Ovary (tissue), 9 donors: ENCODE measurements around the gene ANKRD7. TPM values are rescaled to one million over a fixed set of nuclear protein-coding genes. Genes with fewer than 3 reads are reported as not detected.

Experiments
- DNase-seq, 5 donors: peaks; one replicate each; pipeline ENCODE4 v3.0.0-alpha.2; 2019 to 2020
- H3K27ac ChIP-seq, 2 donors: fragments of 200-600 bp; one replicate each; pipeline versions ENCODE4 v1.5.1 to v1.8.0; 2019 to 2022
- H3K27me3 ChIP-seq: fragments of 200-600 bp; one replicate; pipeline ENCODE4 v1.8.0; 2022
- H3K36me3 ChIP-seq: fragments of 200-600 bp; sonication (generic); one replicate; pipeline ENCODE4 v1.5.1; 2019
- H3K4me1 ChIP-seq: one replicate; pipeline ENCODE4 v1.8.1; 2013; ENCODE audit warnings: mild to moderate bottlenecking, moderate library complexity; ENCODE audit not compliant: insufficient read depth
- H3K4me3 ChIP-seq: fragments of 200-600 bp; sonication (generic); one replicate; pipeline ENCODE4 v1.5.1; 2017
- H3K9me3 ChIP-seq, 2 donors: fragments of 200-600 bp in 1 of 2; sonication (generic) in 1 of 2; one replicate each; pipeline versions ENCODE4 v1.5.1 to v1.8.1; 2013 to 2019; ENCODE audit warnings: mild to moderate bottlenecking in 1 of 2, moderate library complexity in 1 of 2
- CTCF ChIP-seq, 3 donors: fragments of 450-650 bp in 2 of 3; fragments of 200-600 bp in 1 of 3; IDR thresholded peaks; one replicate each; pipeline versions ENCODE4 v1.5.1 to v1.8.0; 2016 to 2022; ENCODE audit warnings: antibody characterized with exemption in 3 of 3, mild to moderate bottlenecking in 1 of 3
- EP300 ChIP-seq: sonication (generic); formaldehyde crosslinking; IDR thresholded peaks from one replicate; pipeline ENCODE4 v1.6.1; 2017; ENCODE audit warnings: antibody characterized with exemption
- POLR2A ChIP-seq: fragments of 450-650 bp; IDR thresholded peaks from one replicate; pipeline ENCODE4 v1.6.1; 2017; ENCODE audit warnings: antibody characterized with exemption, mild to moderate bottlenecking, moderate library complexity
- WGBS, 3 donors: extraction: QIAGEN DNeasy Blood & Tissue Kit in 1 of 3; methylation state at CpG; one replicate each; pipeline versions ENCODE4 v1.1.5 to v1.1.7; 2013 to 2017; 5-methylcytosine and 5-hydroxymethylcytosine counted together
- intact Hi-C, 4 donors: fragments of 100-400 bp; cut with DNase I; formaldehyde crosslinking; loops; one replicate each; pipeline versions ENCODE4 v1.11.0 to v1.15.1; 2022 to 2023
- polyA plus RNA-seq, 2 donors: library from polyadenylated mRNA; stranded (reverse); fragments of 200-250 nt in 1 of 2; fragments of 350-450 nt in 1 of 2; fragmentation: Illumina TruSeq in 1 of 2; extraction: RNeasy Lipid Tissue Mini Kit (QIAGEN cat#74804) in 1 of 2; gene quantifications; one replicate each; pipeline ENCODE4 v1.2.3, GENCODE V29; 2013 to 2014
- total RNA-seq, 7 donors: library from RNA; depleted of rRNA in 2 of 7; stranded (reverse); fragments of >200 nt in 2 of 7; fragmentation: NEBNext Ultra II Directional in 3 of 7; extraction: Animal tissue kit (Norgen Biotek cat#: 25700) in 3 of 7; gene quantifications; one replicate each; pipeline versions ENCODE4 v1.1.0 to v1.2.4, GENCODE V29; 2016 to 2023
- donor health status: DM: no; HTN: no; CAD: no; lungs with moderate emphysema.
- donor health status: DM: no; HTN: no; CAD: no.
- donor health status: Bipolar disorder and iron deficiency.
- donor health status: DM: yes; HTN: yes; CAD: no.
- donor health status: DM: no; HTN: no; CAD: no.
- donor health status: DM: yes; HTN: yes; CAD: no.

Gene ANKRD7
- total and polyA plus RNA-seq, 9 donors: 0.23 to 2.3 (median 1.1) TPM; not detected in 2

GRCh38 chr7:118186501-118186900 is 38.0 kb upstream of the ANKRD7 start:
- H3K4me1 ChIP-seq: peaks cover 2% of the 10 kb centered on the region
- H3K9me3 ChIP-seq: no peaks in the 10 kb centered on the region
- H3K27me3 ChIP-seq: no peaks in the 10 kb centered on the region
- H3K27ac ChIP-seq: no peak overlapping the region
- no peak overlapping the region for H3K4me3 ChIP-seq
- no peaks in the 10 kb centered on the region for H3K36me3 ChIP-seq
- TF ChIP-seq EP300 (no peak), CTCF (IDR thresholded peaks at IDR 0.05) (no peak)
- intact Hi-C loops: no loop called here
- no peak for DNase-seq

GRCh38 chr7:118194571-118194970 is 29.9 kb upstream of the ANKRD7 start:
- no peak for TF ChIP-seq EP300
- no peak for TF ChIP-seq CTCF (IDR thresholded peaks at IDR 0.05)
- TF ChIP-seq POLR2A: no peak
- H3K4me3 ChIP-seq: no peak overlapping the region
- H3K36me3 ChIP-seq: no peaks in the 10 kb centered on the region
- intact Hi-C loops: no loop called here
- no peaks in the 10 kb centered on the region for H3K4me1 ChIP-seq
- WGBS, 3 donors: 68 to 76% (median 69%) methylated on average over 2 of the region's 2 CpGs
- H3K27ac ChIP-seq: no peak overlapping the region
- no peak for DNase-seq
- no peaks in the 10 kb centered on the region for H3K9me3 ChIP-seq
- H3K27me3 ChIP-seq: no peaks in the 10 kb centered on the region

- DNase-seq: peak in 3 of 5 donors; percentile 16 to 58 (median 50)
- Histone ChIP-seq H3K27ac (no peak overlapping the region), H3K27me3 (no peaks in the 10 kb centered on the region), H3K4me3 (no peak overlapping the region), H3K9me3 (no peaks in the 10 kb centered on the region), H3K36me3 (no peaks in the 10 kb centered on the region), H3K4me1 (no peaks in the 10 kb centered on the region)
- no peak for TF ChIP-seq POLR2A
- TF ChIP-seq CTCF (IDR thresholded peaks at IDR 0.05): peak in 2 of 3 donors; percentile 10 to 23
- intact Hi-C loops: no loop called here
- 57 to 60% (median 58%) methylated on average over 6 of the region's 6 CpGs for WGBS, 3 donors
Measured at GRCh38 chr7:118195837-118196474, 28.5 kb upstream of the ANKRD7 start.

- Histone ChIP-seq H3K36me3 (no peaks in the 10 kb centered on the region), H3K27me3 (no peaks in the 10 kb centered on the region), H3K9me3 (no peaks in the 10 kb centered on the region), H3K27ac (no peak overlapping the region), H3K4me1 (no peaks in the 10 kb centered on the region), H3K4me3 (no peak overlapping the region)
- no peak for DNase-seq
- WGBS, 3 donors: 35 to 46% (median 39%) methylated on average over 2 of the region's 2 CpGs
- TF ChIP-seq CTCF (IDR thresholded peaks at IDR 0.05): no peak
- intact Hi-C loops: no loop called here
Measured at GRCh38 chr7:118202061-118202460, 22.4 kb upstream of the ANKRD7 start.
